GM21529 (cell line): ENCODE measurements around the gene RASL12.
"Not testable (repeated sequence)": the region's sequence is repeated elsewhere in the genome, so short reads cannot be mapped to it uniquely, and the experiment has no call there.

Experiments
- ATAC-seq: cut with Tn5 transposase; IDR thresholded peaks from one replicate; pipeline ENCODE4 v1.9.1; 2021; ENCODE audit not compliant: unreplicated experiment

The RASL12 gene

GRCh38 chr15:65075607-65076395, 8.0 kb upstream of the RASL12 start:
- not testable (repeated sequence) for ATAC-seq

DNA sequence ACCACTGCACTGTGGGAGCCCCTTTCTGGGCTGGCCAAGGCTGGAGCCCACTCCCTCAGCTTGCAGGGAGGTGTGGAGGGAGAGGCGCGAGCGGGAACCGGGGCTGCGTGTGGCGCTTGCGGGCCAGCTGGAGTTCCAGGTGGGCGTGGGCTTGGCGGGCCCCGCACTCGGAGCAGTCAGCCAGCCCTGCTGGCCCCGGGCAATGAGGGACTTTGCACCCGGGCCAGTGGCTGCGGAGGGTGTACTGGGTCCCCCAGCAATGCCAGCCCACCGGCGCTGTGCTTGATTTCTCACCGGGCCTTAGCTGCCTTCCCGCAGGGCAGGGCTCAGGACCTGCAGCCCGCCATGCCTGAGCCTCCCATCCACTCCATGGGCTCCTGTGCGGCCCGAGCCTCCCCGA, 7.2 kb upstream of the RASL12 start:
- not testable (repeated sequence) for ATAC-seq

DNA sequence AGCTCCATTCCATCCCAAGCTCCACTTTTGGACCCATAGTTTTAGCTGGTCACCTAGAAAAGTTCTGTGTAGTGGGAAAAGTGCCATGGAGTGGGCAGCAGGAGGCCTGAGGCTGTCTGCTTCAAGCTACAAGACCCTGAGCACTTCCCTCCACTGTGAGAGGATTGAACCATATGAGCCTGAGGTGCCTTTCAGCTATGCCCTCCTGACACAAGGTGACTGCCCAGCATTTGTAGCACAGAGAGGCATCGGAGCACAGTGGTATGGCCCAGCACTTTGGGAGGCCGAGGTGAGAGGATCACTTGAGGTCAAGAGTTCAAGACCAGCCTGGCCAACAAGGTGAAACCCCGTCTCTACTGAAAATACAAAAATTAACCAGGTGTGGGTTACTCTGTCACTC, 4.8 kb upstream of the RASL12 start:
- no peak for ATAC-seq

DNA sequence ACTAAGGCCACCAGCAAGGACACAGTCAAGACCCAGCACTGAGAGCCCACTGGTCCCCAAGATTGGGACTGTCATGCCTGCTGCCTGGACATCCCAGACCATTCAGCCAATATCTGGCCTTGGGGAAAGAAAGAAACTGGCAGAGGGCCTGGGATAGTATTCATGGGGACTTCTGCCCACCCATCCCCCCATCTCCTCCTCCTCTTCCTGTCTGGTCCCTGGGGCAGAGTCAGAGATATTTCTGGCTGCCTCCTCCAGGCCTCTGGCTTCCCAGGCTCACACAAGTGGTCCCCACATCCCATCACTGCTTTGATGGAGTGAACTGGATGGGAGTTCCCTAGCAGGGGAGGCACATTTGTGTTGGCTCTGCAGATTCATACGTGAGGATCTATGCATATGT, 4.2 kb upstream of the RASL12 start:
- ATAC-seq = no peak

DNA sequence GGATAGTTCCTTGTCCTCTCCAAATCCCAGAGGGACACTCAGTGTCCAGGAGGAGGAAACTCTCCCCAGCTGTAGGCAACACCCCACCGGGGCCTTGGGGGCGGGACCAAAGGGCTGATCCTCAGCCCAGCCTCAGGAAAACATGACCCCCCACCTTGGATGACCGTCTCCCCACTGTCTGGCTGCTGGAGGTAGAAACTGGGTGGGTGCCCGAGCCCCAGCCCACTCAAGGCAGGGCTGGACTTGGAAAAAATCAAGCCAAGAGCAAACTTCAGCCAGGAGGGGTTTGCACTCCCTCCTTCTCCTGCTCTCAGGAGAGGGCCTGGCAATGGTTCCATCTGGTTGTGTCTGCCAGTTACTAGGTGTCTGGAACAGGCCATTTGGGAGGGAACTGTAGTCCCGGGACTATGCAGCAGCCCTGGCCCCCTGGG, 3.6 kb upstream of the RASL12 start:
- no peak for ATAC-seq

GRCh38 chr15:65069779-65070546, 2.2 kb upstream of the RASL12 start:
- no peak for ATAC-seq

- no peak for ATAC-seq
Measured at GRCh38 chr15:65069179-65069578, 1.4 kb upstream of the RASL12 start.

GRCh38 chr15:65068403-65068788, 605 bp upstream of the RASL12 start:
- no peak for ATAC-seq

- no peak for ATAC-seq
Measured at GRCh38 chr15:65067317-65067644, 510 bp downstream of the RASL12 start.

DNA sequence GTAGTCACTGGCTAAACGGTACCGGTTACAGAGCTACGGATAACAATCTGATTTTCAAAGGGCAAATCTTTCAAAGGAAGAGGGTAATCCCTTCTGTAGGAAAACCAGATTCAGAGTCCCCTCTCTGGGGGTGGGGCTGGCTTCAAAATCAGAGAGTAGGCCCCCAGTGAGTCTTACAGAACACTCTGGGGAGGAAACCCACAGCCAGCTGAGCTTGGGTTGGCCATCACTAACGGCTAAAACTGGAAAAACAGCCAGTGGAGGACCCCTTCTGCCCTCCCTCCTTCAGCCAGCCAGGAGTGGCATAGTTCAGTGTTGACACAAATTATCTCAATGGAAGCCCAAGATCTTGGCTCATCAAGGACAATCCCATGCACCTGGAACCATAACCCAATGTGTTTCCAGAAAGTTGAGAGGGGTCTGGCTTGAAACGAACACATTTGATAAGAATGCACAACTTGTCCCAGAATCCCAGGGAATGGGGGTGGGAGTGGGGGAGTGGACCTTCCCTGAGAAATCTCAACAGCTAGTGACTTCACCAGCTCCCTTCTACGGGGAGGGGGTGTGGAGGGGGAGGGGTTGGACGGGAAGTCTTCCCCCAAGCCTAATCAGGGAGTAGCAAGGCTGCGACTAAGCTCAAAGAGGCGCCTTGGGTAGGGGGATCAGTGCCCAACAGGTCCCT, 1.0 kb downstream of the RASL12 start:
- ATAC-seq = no peak

GRCh38 chr15:65066001-65066634, 1.7 kb downstream of the RASL12 start:
- no peak for ATAC-seq

- no peak for ATAC-seq
Measured at GRCh38 chr15:65062726-65063125, 5.1 kb downstream of the RASL12 start.

- no peak for ATAC-seq
Measured at GRCh38 chr15:65062061-65062460, 5.7 kb downstream of the RASL12 start.

DNA sequence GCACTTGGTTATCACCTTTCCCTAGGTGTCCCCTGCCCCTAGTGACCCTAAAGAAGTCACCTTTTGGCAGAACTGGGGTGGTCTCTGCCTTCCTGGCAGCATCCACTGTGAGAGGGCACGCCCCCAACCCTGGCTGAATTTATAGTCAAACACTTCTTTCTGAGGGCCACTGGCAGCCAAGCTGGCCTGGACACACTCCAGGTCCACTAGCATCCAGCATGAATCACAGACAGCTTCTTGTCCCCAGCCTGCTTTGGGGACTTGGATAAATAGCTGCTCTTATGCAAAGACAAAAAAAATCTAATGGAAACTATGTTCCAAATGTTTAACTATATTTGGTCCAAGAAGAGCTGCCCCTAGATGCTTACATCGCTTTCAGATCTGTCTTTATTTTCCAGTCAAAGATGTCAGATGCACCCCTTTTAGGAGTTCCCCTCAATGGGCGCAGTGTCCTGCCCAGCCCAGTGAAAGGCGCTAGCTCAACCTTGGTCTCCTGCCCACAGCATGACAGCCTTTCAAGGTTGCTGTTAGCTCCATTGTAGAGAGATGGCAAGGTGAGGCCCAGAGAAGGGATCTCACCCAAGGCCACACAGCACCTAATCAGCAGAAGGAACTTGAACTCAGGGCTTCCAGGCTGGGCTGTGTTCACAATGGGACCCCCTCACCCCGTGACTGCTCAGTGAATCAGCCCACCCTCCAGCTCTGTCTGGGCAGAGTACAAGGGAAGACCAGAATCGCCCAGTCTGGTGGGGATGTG, 7.0 kb downstream of the RASL12 start:
- ATAC-seq = no peak

DNA sequence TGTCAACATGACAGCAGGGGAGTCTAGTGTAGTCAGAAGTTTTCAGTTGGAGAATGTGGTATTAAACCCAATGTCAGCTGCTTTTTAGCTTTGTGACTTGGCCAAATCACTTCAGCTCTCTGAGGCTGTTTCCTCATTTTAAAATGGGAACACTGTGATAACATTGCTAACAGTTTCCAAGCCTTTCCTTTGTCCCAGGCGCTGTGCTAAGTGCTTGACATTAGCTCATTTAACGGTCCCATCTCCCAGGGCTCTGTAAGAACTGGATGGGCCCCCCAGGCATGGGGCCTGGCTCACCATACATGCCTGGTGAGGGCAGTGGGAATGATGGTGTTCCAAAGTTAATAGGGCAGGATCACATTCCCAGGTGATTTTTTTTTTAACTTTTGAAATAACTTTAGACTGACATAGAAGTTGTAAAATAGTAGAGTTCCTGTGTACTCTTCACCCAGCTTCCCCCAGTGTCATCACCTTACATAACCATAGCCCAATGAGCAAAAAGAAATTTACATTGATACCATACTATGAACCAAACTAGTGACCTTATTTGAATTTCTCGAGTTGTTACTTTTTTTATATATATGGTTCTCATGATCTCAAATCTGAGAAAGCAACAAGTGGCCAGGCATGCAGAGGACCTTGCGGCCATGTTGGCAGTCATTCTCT, 7.7 kb downstream of the RASL12 start:
- ATAC-seq = no peak

DNA sequence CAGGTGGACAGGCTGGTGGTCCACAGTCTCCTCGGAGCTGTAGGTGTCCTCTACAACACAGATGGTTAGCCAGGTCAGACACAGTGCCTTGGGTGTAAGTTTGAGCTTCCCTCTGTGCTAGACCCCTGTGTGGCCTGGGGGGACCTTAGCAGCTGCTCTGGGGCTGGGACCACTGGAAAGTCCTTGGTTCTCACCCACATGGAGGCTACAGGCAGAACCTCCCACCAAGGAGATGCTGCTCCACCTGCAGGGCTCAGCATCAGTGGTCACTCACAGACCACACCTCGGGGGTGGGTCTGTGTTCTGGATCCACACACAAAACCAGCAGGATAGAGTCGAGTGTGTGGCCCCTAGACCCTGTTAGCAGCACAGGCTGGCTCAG, 8.4 kb downstream of the RASL12 start:
- no peak for ATAC-seq

- ATAC-seq = no peak
Measured at GRCh38 chr15:65058394-65059368, 9.1 kb downstream of the RASL12 start.

- ATAC-seq = no peak
Measured at GRCh38 chr15:65057549-65057940, 10.2 kb downstream of the RASL12 start.
